ENCODE results near the gene GLP1R. TPM values are rescaled to one million over a fixed set of nuclear protein-coding genes. Genes with fewer than 3 reads are reported as not detected.

The GLP1R gene
- total RNA-seq, 1 experiment from 2014 or later = not detected

DNA sequence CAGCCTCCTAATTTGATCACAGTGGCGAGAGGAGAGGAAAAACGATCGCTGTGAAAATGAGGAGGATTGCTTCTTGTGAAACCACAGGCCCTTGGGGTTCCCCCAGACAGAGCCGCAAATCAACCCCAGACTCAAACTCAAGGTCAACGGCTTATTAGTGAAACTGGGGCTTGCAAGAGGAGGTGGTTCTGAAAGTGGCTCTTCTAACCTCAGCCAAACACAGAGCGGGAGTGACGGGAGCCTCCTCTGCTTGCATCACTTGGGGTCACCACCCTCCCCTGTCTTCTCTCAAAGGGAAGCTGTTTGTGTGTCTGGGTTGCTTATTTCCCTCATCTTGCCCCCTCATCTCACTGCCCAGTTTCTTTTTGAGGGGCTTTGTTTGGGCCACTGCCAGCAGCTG is 37.7 kb downstream of the GLP1R start:
- no peak for DNase-seq (ENCODE audit: low read depth)

DNA sequence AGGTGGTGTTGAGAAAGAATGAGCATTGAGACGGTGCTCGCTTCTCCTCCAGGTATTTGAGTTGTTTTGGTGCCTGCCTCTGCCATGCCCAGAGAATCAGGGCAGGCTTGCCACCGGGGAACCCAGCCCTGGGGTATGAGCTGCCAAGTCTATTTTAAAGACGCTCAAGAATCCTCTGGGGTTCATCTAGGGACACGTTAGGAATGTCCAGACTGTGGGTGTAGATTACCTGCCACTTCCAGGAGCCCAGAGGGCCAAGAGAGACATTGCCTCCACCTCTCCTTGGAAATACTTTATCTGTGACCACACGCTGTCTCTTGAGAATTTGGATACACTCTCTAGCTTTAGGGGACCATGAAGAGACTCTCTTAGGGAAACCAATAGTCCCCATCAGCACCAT is 38.1 kb downstream of the GLP1R start:
- DNase-seq (ENCODE audit: low read depth) = no peak

DNA sequence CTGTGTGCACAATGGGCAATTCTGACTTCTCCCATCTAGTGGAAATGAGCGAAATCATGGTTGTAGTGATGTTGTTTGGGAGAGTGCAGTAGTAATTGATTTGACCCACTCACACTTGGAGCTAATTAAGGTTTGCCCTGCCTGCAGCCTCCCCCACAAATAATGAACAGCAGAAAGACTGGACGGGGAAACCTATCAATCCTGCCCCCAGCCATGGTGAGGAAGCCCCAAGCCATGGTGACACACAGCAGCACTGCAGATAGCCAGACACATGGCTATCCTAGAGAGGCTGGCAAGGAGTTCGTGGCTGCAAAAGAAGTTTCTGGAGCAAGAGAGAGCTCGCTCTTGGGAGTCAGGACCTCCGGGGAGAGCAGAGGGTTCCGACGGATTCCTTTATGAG is 38.6 kb downstream of the GLP1R start:
- DNase-seq (ENCODE audit: low read depth) = no peak

DNA sequence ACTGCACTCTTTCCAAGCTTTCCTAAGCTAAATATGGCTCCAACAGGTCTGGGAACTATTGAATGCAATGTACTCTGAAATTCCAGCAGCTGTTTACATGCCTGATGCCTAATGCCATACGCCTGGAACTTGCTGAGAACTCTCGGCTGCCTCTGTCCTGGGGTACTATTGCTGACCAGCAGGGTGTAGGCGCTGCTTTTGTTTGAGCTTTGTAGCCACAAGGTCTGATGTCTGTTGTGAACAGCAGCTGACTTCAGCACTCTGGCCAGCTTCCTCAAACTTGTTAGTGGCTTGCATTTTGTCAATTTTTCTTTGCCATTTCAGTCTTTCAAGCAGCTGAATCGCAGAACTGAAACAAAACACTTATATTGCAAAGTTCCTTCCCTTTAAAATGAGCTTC is 39.8 kb downstream of the GLP1R start:
- peak; percentile 41 for DNase-seq (ENCODE audit: low read depth)

DNA sequence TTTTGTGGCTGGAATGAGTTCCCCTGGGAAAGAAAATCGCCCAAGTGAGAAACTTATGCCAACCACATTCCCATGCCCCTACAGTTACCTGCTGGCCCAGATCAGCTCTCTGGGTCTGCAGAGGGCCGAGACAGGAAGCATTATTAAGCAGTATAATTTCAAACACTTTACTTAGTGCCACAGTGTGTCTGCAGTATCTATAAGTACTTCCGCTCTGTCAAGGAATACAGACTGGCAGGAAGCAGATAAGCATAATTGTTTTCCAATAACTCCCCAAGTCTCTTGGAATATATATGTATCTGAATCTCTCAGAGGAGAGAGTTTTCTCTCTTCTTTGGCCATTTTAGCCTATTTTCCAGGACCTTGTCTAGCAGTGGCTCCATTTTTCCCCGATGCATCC is 41.5 kb downstream of the GLP1R start:
- no peak for DNase-seq (ENCODE audit: low read depth)

DNA sequence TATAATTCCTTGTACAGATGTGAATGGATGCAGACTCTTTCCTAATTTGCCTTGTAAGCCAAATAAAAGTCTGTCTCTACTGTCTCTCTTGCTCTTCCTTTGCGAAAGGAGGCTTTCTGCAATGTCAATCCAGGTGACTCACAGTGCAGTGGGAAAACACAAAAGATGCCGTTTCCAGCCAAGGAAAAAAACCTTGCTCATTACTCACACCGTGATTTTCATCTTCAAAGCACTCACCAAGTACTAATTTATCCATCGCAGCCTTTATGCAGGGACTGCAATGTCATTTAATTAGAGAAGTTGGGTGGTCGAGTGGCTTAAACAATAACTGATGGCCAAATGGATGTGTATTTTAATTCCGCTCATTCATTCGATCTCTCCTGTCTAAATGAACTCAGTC is 42.6 kb downstream of the GLP1R start:
- peak; percentile 27 for DNase-seq (ENCODE audit: low read depth)

DNA sequence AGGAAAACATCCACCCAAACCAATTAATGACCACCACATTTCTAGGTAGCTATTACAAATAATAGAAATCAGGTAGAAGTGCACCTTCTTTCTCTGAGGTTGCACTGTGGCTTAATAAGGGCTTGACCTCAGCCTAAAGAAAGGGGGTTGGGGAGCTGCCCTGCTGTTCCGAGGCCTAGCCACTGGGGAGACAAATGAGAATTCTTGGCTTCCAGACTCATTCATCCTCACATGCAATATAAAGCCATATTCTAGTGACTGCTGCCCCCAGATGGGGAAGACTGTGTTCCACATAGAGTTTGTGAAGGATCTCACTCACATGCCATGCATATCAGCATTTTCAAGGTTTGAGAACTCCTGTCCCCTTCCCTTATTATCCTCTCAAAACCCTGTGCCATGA is 43.5 kb downstream of the GLP1R start:
- peak; percentile 35 for DNase-seq (ENCODE audit: low read depth)

DNA sequence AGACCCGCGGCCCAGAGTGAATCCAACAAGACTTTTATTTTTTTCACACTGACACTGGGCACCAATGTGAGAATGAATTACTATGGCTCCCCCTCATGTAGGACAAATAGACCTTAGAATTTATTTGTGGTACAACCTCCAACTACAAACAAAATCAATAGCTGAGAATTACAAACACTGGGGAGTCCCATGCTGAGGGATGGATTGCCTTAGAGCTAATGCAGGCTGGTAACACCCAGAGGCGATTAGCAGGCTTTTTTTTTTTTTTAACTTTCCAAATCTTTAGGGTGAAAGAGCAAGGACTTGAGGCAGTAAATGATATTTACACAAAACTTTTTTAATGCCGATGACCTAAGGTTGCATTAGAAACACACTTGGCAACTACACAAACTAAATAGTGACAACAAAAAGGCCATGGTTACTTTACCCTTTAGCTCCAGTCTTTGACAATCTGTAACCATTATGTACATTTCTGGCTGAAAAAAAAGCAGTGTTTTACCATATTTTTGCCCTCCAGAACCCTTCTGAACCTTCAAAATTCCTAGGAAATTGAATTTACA is 44.6 kb downstream of the GLP1R start:
- DNase-seq (ENCODE audit: low read depth) = no peak

DNA sequence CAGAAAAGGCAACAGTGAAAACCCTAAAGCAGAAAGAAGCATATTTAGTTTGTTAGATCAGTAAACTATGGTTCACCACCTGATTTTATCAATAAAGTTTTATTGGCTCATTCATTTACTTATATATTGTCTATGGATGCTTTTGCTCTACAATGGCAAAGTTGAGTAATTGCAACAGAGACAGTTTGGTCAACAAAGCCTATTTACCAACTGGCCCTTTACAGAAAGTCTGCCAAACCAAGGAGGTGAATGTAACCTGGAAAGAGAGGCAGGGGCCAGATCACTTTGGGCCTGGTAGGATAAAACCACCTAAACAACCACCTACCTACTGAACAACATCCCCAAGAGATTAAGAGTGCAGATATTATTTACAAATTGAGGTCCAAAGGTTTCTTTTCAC is 47.0 kb downstream of the GLP1R start:
- no peak for DNase-seq (ENCODE audit: low read depth)

DNA sequence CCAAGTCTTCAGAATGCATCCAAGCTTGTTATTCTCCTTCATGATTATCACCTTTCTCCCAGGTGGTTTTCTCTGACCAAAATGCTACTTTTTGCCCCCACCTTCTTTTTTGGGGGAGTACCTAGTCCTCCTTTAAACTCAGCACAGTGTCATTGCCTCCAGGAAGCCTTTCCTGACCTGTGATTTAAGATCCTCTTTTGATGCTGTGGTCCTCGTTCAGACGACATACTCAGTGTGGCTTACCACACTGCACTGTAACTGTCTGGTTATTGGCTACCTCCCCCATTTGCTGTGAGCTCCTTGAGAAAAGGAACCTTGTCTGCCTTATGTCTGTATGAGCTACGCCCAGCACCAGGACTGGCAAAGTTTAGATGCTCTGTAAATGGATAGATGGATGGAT is 51.8 kb downstream of the GLP1R start:
- DNase-seq (ENCODE audit: low read depth) = no peak

DNA sequence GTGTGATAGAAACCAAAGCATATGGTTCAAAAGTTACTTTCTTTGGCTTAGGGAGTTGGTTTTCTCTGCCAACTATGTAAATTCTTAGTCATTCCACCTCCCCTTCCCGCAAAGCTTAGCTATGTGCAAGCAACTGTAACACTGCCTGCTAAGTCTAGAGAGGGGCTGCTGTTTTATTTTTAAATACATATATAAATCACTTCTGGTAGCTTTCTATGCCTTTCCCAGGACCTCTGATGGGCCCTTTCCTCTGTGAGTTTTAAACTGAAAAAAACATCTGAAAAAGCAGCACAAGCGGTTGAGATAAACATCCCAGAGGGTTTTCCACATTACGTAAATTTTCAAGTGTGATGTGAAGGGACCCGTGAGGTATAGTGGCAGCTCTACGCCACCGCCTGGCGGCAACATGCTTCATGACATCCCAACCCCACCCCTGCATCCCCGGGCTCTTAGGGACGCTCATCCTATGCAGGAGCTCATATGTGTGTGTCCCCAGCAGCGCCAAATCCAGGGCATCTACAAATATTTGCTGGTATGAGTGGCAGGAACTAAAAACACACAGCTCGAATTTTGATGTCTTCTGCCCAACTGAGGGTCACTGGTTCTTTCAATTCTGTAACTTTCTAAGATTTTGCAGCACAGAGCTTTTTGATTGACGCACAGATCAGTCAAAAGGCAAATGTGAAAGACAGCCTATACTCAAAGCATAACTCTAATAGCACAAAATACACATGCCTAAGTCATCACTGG is 53.7 kb downstream of the GLP1R start:
- DNase-seq (ENCODE audit: low read depth) = peak; percentile 71

DNA sequence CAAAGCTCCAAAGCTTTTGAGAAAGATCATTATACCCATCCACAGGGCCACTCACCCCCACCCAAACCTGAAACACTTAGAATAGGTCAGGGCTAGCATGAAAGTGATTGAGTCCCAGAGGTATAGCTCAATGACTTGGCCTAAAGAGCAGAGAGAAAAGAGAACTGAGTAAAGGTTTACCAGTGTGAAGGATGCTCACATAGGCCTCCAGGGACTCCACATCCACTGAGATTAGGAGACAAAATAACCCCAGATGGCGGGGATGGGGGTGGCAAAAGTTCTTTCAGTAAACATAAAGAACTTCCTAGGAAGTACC is 54.2 kb downstream of the GLP1R start:
- no peak for DNase-seq (ENCODE audit: low read depth)

DNA sequence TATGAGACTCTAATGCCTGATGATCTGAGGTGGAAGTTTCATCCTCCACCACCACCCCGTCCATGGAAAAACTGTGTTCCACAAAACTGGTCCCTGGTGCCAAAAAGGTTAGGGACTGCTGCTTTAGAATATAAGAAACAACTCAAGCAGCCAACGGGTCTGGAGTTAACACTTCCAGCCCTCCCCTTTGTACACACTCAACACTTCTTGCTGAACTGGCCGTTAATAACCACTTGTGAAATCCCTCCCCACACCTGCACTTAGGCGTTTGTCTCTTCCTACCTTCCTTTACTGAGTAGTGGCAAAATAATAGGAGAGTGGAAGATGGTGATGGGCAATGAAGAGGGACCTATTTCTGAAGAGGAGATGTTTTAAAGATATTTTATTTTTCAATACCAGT is 55.9 kb downstream of the GLP1R start:
- no peak for DNase-seq (ENCODE audit: low read depth)

DNA sequence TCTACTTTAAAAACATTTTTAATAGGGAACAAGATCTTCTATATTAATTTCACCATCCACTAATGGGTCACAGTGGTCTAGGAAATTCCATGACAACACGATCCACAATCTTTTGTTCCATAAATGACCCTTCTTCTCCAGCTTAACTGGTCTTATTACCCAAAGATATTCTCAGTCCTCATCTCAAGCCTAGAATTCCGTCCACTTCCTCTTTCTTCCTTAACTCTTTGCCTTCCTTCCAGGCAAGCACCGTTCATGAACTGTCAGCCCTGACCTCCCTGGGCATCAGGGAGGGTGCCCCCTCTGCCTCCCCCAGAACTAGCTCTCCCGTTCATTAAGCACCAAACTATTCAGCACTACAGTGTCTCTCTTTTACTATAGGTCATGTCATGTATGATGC is 58.5 kb downstream of the GLP1R start:
- no peak for DNase-seq (ENCODE audit: low read depth)

DNA sequence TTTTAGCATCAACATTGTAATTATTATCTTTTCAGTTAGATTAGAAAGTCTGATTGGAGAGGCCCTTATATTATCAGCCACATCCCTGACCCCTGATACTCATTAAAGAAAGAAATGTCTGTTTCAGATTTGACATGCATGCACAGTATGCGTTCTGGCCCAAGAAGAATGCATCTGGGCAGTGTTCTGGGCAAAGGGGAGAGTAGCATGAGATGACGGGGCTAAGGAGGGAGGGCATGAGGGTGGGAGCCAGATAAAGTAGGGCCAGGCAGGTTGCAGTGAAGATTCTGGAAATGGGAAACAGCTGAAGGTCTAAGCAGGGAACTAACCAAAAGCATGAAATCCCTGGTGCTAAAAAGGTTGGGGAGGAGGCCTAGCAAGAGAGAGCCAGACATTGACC is 59.1 kb downstream of the GLP1R start:
- no peak for DNase-seq (ENCODE audit: low read depth)

DNA sequence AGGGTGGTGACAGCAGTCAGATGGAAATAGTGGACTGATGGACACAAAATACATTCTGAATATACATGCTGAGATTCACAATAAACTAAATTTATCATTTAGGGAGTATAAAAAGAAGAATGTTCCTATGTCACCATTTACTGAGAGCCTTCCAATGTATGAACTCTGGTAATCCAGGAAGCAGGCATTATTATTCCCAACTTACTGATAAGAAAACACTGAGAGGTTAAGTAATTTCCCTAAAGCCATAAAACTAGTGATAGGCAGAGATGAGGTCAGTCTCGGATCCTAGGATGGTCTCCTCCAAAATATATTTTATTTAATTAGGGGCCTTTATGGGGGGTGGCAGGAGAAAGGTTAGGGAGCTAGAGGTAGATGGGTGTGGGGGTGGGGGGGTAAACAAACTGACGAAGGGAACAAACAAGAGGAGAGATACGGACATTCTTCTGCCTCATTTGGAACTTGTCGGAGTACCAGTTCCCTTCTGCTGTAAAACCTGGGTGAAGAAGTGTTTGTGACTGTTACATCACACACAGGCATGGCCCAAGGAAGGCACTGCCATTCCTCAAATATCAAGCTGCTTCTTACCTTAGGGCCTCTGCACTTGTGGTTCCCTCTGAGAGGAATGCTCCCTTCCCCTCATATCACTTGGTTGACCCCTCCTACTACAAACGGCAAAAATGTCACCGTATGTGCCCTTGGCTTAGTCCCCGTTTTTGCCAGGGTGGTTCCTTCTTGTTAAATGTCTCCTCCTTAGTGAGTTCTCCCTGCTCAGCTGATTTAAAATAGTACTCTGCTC is 59.7 kb downstream of the GLP1R start:
- DNase-seq (ENCODE audit: low read depth) = no peak

DNA sequence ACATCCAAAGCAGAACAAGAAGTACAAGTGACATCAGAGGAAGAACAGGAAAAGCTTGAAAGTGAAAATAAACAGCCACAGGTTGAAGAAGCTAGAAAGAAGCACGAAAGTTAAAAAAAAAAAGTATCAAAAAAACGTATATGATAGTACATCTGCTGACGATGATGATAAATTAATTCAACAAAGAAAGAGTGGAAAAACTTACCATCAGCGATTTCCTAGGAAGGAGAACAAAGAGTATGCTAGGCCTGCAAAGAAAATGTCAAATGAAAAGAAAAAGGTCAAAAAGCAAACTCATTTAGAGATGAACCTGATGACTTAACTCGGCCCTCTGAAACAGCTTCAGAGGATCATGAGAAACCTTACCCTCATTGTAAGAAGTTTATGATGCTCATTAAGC is 62.7 kb downstream of the GLP1R start:
- no peak for DNase-seq (ENCODE audit: low read depth)

DNA sequence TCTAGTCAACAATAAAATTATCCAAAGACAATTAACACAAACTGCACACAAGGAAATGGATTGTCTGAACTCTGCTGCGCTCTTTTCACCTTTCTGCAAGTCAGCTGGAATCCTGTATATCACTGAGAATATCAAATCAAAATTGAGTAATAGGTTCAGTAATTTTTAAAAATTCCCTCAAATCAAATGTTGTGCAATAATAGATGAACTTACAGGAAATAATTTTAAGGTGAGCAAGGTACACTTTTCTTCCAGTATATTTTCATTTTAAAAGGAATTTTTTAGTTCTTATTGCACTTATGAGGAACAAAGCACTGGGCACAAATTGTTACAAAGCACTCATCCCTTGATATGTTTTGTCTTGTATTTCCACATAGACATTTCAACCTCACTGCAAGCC is 65.2 kb downstream of the GLP1R start:
- DNase-seq (ENCODE audit: low read depth) = no peak

DNA sequence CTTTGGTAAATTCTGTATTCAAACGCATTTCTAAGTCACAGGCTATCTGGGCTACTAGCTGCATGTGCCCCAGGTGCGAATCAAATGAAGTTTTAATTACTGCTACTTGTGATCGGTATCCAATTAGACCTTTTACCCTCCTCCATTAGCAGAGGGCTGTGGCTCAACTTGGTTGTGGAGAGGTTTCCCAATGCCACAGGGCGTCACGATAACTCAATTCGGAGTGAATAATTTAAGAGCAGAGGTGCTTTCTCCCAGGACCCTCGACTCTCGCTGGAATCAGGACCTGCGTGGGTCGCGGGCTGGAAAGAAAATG is 65.8 kb downstream of the GLP1R start:
- DNase-seq (ENCODE audit: low read depth) = no peak

DNA sequence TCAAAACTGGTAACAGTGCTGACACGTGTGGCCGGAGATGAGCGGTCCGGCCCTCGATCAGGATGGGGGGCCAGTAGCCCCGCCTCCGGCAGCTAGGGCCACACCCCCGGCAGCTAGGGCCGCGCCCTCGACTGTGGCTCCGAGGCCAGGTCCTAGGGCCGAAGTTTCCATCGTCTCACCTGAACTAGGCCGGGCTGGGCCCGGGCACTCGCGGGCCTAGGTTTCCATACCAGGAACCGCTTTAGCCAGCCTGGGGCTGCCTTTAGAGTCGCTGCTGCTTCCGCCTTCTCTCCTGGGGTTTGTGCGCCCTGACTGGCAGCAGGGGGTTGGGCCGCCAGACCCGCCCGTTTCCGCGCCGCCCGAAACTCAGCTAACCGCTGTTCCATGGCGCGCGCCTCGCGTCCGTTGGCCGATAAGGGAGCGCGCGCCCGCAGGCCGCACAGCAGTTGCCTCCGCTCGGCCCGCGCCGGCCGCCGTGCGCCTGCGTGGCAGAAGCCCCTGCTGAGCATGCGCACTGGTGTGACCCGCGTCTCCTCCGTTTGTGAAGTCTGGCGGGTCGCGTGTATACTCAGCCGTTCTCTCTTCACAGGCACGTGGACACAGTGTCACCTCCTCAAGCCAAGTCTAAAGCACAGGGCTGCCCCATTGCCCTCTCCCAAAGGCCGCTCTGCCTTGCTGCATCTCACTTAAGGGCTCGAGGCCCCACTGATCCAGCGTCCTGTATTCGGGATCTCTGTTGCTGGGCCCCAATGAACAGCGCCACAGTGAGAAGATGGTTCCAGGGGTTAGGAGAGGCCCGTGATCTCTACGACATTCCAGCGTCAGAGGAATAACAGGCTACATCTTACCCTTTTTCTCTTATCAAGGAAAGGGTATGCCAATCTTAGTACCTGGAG is 66.4 kb downstream of the GLP1R start, which contains the start of gene SAYSD1:
Gene SAYSD1, minus strand, starts transcription at position 483 of the 896 bp plus-strand sequence. Its CDS starts 97 bp downstream, at position 386.
- peak; percentile 99 for DNase-seq (ENCODE audit: low read depth)

DNA sequence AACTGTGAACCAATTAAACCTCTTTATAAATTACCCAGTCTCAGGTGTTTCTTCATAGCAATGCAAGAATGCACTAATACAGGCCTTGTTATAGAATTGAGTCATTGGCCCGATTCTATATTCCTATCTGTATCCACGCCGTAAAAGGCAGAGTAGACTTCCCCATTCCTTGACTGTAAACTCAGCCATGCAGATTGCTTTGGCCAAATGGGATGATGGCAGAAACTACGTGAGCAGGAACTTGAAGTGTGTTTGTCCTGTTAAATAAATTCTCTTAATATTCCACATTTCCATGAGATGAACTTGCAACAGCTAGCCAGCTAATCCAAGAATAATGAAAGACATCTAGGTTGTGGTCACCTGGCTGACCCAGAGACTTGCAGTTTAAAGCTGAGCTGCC is 70.3 kb downstream of the GLP1R start:
- no peak for DNase-seq (ENCODE audit: low read depth)

DNA sequence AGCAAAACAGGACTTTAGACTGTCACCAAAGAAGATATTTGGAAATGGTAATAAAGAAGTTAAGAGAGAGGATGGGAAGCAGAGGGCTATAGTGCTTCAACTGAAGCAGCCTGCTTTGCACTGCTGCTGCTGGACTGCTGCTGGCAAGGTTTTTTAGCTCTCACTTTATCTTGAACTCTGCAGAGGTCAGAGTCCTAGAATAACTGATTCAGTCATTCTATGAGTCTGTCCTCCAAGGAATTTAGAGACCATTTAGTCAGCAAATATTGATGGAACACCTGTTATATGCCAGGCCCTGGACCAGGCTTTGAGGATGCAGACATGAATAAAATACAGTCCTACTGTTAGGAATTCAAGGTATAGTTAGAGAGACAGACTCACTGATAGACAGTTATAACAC is 75.5 kb downstream of the GLP1R start:
- DNase-seq (ENCODE audit: low read depth) = no peak
